Myocyte (in vitro differentiated cells): Measurements from ENCODE around the gene ZNF526. TPM values are rescaled to one million over a fixed set of nuclear protein-coding genes. Genes with fewer than 3 reads are reported as not detected.

Experiments
- DNase-seq: peaks from one replicate; pipeline ENCODE4 v3.0.0-alpha.2; 2012; ENCODE audit warnings: low read depth
- polyA plus RNA-seq: library from polyadenylated mRNA; unstranded; fragments of >200 nt; gene quantifications from one replicate; pipeline ENCODE4 v1.2.1, GENCODE V29; 2012; ENCODE audit warnings: missing spikeins
- total RNA-seq: library from RNA; depleted of rRNA; stranded (reverse); fragments of >200 nt; gene quantifications from 2 replicates; pipeline ENCODE4 v1.2.3, GENCODE V29; 2014

The ZNF526 gene, protein sequence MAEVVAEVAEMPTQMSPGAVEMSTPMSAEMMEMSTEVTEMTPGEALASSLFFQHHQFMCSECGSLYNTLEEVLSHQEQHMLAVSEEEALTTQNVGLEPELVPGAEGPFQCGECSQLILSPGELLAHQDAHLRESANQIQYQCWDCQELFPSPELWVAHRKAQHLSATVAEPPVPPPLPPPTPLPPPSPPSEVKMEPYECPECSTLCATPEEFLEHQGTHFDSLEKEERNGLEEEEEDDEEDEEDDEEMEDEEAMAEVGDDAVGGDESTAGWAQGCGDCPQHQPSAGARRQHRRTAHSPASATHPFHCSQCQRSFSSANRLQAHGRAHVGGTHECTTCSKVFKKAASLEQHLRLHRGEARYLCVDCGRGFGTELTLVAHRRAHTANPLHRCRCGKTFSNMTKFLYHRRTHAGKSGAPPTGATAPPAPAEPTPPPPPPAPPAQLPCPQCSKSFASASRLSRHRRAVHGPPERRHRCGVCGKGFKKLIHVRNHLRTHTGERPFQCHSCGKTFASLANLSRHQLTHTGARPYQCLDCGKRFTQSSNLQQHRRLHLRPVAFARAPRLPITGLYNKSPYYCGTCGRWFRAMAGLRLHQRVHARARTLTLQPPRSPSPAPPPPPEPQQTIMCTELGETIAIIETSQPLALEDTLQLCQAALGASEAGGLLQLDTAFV
- total RNA-seq = 6.6 and 7.1 TPM in 2 replicates
- polyA plus RNA-seq = 6.2 TPM

DNA sequence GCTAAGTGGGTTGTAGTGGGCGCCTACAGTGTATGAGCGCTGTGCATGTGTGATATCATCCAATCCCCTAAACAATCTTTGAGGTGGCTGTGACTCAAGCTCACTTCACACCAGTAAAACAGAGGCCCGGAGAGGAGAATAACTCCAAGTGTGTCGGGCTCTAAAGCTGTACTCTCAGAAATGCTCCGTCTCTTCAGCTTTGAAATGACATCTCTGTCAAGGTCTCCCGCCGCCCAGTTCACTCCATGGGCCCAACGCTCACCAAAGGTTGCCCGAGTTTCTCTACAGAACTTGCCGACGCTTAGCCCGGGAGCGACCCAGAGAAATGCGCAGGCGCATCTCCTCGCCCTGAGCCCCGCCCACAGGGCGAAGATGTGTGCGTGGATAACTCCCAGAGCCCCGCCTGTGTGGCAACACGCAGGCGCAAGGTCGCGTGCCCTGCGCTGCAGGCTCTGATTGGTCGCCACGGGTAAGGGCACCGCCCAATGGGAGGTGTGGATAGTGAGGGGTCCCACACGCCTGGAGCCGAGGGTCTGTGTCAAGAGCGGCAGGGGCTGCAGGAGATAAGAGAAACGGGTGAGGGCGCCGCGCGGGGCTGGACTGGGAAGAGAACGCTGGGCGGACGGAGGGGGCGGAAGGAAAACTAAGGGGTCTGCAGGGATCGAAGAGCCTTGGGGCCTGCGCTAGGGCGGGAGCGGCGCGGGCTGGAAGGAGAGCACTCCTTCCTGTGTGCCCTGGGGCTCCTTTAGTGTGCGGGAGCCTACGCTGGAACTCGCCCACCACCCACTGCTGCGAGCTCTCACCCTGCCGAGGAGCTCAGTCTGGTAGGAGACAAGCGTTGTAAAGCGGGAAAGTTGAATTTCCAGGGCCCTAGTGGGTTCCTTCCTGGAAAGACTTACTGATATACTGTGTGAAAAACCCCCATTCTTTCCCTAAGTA is at the start of gene ZNF526:
Gene ZNF526, plus strand, starts transcription at position 501 of the 939 bp plus-strand sequence. CDS start 4,092 bp downstream, outside the sequence.
- peak; percentile 98 for DNase-seq

DNA sequence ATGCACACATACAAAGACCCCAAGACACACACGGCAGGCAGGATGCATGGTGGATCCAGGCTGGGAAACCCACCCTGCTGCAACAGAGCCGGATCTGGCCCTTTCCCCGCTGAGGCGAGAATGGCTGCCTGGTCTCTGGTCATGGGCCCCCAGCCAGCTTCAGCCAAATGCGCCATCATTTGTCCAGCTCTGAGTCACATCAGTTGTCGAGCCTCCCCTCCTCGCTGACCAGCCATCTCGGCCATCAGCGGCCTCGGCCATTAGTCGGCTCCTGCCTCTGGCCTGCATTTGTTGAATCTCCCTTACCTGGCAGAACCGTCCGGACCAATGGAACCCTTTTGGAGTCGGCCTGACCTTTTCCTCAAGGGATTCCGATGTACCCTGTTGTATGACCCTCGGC is 49.4 kb upstream of the ZNF526 start:
- no peak for DNase-seq

DNA sequence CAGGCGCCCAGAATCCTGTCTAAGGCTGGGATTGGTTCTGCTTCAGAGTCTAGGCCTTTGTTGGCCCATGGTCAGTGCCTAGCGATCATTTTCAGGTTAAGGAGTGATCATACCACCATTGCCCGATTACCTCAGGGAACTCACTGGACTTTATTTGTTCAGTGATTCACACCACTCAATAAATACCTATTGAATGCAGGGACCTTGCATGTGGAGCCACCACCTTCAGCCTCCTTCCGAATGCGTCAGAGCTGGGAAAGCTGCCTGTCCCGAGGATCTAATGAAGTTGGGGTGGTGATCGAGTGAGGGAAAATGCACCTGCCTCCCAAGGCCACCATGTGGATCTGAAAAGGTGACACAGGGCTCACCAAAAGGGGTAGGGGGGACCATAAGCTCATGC is 47.9 kb upstream of the ZNF526 start:
- no peak for DNase-seq

DNA sequence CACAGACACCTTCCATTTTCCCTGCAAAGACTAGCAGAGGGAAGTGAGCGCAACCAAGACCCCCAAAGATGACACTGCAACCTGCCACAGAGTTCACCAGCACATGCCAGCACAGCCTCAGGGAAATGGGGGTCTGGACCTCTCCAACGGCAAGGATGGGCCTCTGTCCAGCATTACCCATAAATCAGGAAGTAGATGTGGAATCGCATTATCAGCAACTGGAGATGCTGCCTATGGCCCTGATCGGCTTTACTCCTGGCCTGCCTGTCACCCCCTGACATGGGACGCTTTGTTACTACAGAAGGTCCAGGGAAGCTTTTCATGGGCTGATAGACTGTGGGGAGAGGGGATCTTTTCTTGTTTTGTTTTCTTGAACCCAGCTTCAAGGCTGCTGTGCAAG is 46.4 kb upstream of the ZNF526 start:
- DNase-seq = no peak

DNA sequence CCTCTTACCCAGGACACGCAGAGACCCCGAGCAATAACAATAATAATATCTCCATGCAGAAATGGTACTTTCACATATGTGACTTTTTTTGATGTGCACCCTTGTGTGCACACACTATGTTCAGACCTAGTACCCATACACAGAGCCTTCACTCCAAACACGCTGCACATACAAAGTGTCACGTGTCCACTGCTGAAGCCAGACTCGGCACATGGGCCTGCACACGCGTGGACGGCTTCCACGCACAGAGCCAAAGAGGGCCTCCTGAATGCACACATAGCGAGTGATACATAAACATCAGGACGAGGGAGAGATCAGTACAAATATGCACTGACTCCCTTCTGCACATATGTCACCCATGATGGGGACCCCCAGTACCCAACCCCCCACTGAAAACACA is 45.9 kb upstream of the ZNF526 start:
- DNase-seq = no peak

DNA sequence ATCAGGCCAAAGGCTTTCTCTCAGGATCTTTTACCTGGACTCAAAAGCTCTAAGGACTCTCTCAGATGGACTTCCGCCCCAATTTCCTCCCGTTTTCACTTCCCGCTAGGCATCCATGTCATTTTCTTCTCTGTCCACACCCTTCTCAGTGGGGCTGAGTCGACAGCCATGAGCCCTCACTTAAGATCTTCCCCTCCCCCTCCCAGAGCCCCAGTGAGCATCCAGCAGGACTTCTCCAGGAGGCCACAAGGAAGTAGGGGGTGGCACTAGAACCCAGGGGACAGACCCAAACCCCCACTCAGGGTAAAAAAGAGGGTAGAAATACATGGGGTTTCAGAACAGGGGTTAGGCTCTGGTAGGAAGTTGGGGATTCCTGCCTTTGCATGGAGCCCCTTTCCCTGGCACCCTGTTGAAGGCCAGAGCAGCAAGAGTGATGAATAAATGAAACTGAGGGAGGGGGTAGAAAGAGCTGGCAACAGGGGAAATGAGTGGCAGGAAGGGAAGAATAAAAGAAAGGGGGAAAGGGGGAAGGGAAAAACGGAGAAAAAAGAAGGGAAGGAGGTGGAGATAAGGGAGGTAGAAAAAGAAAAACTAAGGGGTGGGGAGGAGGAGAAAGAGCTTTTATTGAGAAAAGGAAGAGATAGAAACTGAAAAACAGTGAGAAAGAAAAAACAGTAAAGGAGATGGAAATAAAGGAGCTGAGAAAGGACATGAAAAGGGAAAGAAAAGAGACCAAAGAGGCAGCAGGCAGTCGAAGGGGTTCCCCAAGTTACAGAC is 45.0 kb upstream of the ZNF526 start:
- DNase-seq = no peak

DNA sequence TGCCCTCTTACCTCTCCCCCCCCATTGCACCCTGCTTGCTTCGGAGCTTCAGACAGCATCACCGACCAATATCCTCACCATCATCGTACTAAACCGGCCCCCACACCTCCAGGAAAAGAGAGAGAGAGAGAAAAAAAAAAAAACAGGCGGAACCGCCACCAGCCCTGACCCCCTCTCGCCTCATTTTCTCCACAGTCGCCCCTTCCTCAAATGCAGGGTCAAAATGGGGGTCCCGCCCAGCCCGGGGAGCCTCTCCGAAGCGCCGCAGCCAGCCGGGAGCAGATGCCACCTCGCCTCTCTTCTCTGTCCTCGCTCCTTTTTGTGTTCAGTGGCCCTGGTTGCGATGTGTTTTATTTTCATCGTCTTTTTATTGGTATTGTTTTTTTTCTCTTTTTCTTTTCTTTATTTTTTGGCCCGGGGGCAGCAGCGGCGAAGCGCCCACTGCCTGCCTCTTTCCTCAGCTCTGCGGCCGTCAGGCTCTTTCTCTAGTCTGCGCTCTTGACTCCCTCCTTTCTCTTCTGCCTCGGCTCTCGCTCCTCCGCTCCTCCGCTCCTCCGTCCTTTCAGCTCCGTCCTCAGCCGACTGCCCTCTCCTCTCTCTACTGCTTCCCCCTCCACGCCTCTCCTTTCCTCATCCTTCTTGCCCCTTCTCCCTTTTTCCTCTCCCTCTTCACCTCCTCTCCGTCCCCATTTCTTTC is 44.0 kb upstream of the ZNF526 start:
- peak; percentile 23 for DNase-seq

DNA sequence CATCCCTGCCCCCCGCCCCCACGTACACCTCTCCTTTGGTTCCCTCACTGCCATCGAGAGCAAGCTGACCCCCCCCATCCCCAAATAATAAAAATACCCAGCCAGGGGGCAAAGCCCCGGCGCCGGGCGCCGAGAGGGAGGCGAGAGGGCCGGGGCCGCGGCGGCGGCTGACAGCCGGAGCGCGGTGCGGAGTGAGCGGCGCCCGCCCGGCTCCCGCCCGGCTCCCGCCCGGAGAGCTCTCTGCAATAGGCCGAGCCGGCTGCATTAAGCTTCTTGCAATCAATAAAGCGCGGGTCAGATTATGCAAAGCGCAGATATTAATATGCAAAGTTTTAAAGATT is 43.5 kb upstream of the ZNF526 start:
- DNase-seq = no peak

DNA sequence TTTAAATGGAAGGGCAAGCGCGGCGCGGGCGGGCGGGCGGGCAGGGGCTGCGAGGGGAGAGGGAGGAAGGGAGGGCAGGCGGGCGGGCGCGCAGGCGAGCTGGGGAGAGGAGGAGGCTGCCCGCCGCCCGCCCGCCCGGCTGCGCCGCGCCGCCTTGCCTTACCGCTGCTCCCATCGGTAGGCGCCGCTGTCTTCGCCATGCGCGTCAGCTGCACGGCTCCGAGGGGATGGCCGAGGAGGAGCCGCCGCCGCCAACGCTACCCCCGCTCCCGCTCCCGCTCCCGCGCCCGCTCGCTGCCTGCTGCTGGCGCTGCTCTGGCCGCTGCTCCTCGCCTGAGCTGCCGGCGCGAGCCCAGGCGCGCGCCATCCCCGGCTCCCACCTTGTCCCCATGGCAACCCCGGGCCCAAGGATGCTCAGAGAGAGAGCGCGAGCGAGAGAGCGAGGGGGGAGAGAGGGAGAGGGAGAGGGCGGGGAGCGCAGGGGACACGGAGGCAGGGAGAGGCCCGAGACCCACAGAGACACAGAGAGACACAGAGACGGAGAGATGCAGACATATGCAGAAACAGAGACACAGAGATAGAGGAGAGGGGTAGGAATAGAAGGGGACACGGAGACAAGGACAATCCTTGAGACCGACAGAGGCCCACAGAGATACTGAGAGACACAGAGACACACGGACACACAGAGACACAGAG is 43.0 kb upstream of the ZNF526 start:
- DNase-seq = peak; percentile 79

DNA sequence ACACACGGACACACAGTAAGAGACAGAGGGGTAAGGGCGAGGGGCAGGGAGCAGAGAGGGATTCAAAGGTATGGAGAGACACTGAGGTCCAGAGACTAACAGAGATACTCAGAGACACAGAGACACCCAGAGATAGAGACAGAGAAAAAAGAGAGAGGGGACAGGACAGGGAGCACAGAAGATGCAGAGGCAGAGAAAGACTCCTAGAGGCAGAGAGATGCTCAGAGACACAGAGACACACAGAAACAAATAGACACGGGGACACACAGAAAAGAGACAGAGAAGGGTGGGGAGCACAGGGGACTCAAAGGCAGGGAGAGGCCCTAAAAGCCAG is 42.5 kb upstream of the ZNF526 start:
- DNase-seq = no peak

DNA sequence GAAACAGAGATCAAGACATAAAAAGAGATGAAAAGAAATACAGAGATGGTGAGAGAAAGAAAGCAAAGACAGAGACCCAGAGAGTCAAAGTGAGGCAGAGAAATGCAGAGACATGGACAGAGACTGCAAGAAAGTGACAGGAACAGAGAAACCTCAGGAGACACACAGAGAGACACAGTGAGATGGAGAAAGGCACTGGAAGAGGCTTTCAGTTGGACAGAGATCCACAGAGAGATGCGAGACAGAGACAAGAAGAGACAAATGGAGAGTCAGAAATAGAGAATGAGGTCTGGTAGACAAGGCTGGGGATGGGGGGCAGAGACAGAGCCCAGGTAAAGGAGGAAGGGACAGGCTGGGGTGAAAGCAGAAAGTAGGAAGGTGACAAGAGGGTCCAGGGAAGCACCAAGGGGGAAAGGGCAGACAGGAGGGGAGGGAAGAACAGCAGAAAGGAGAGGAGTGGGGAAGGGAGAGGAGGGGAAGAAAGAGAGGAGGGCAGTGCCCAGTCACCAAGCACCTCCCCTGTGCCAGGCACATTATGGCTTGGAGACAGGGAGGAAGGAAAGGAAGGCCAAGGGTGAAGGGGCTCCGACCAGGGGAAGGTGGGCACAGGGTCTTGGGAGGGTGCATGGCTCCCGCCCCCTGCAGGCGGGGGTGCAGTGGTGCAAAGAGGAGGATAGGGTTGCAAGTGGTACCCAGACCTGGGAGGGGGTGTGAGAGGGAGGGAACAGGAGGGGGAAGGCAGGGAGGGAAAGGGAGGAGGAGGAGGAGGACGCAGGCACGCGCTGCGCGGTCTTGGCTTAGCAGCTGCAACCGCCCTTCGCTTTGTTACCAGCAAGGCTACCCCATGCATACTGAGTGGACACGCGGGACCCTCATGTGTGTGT is 41.1 kb upstream of the ZNF526 start:
- no peak for DNase-seq

DNA sequence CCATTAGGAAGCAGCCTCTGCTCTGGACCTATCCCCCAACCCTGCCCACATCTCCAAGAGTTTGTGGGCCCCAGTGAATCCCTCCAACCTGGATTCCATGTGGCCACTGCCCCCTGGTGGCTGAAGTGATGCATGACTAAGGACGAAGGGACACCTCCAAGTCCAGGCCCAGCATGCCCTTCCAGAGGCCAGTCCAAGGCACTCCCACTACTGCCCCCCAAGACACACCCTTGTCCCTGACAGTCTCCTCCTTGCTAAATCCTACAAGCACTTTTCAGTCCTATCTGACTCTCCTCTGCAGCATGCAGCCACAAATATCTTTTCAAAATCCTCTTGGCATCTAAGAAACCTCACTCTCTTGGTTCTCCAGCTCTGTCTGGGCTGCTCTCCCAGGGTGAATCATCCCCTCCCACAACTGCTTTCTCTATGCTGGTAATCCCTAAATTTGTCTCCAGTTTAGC is 35.7 kb upstream of the ZNF526 start:
- peak; percentile 94 for DNase-seq

DNA sequence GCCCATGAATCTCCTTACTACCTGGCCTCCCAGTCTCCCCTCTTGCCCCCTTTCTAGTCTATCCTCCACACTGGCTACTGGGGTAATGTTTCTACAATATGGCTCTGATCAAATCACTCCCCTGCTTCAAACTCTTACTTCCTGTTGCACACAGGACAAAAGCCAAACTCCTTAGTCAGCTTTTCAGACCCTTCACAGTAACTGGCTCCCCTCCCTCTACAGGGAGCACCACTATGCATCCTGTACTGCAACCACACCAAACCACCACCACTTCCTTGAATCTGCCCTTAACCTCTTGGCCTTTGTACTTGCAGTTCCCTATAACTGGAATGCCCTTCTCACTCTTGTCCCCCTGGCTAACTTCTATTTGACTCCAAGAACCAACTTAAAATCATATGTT is 34.8 kb upstream of the ZNF526 start:
- no peak for DNase-seq

DNA sequence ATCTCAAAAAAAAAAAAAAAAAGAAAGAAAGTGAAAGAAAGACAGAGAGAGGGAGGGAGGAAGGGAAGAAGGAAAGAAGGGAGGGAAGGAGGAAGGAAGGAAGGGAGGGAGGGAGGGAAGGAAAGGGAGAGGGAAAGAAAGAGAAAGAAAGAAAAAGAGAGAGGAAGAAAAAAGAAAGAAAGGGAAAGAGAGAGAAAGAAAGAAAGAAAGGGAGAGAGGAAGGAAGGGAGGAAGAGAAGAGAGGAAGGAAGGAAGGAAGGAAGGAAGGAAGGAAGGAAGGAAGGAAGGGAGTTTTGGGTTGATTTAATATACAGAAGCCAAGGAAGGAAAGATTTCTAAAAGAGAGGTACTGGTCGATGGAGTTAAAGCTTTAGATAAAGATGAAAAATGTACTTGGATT is 31.4 kb upstream of the ZNF526 start:
- DNase-seq = no peak

DNA sequence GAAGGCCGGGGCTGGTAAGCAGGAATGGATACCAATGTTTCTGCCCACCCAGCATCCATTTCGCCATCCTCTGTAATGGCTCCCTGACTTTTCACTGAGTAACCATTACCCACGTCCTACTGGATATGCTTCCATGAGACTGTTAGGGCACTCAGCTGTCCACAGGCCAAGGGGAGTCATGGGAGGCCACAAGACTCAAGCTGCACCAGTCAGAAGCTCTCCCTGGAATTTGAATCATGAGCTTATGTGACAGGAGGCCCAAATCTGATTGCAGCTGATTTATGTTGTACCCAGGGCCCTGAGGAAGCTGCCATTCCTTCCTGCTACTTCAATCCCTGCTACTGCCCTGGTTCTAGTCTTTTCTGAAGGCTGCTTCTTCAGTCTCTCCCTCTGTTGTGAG is 31.0 kb upstream of the ZNF526 start:
- DNase-seq = peak; percentile 76

DNA sequence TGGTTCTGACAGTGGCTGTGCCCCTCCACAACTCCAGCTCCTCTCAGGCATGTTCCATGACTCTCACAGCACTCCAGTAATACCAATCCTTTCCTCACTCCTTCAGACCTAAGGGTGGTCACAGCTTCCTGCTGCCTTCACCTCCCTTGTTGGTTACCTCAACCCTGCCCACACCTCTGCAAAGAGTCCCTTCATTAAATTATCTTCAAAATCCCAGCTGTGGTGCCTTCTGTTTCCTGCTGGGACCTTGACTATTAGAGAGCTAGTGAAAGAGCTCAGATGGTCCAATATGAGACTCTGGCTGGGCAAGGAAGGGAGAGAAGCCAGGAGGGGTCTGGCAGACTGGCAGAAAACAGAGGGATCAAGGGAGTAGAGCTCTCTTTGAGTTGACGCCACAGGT is 28.8 kb upstream of the ZNF526 start:
- no peak for DNase-seq

DNA sequence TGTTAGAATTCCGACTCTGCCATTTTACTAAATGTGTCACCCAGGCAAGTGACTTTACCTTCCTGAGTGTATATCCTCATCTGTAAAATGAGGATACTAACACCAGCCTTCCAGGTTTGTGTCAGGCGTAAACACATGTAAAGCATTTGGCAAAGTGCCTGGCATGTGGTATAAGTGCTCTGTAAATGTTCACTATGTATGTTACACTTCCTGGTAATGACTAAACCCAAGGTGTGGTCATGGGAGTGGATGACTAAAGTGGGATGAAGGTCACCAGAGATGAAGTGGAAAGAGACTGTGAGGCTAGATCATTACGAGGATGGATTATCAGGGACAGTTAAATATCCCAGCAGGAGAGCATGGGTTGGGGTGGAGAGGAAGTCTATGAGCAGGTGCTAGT is 28.3 kb upstream of the ZNF526 start:
- DNase-seq = no peak

DNA sequence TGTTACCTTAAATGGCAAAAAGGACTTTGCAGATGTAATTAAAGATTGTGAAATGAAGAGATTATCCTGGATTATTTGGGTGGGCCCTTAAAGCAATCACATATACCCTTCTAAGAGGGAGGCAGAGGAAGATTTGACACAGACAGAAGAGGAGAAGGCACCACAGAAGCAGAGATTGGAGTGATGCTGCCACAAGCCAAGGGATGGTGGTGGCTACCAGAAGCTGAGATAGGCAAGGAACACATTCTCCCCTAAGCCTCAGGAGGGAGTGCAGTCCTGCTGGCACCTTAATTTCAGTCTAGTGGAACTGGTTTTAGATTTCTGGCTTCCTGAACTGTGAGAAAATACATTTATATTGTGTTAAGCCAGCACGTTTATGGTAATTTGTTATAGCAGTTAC is 26.8 kb upstream of the ZNF526 start:
- DNase-seq = no peak

DNA sequence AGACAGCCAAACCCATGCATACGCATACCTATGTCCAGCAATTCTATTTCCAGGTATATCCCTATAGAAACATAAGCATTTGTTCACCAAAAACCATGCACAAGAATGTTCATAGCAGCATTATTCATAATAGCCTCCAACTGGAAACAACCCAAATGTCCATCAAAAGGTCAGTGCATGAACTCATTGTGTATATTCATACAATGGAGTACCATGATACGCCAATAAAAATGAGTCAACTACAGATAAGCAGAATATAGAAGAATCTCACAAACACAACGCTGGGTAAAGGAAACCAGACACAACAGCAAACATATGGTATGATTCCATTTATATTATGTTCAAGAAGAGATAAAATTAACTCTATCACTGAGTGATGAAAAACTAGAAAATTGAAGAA is 26.4 kb upstream of the ZNF526 start:
- no peak for DNase-seq
